Measurements from ENCODE around the gene CTSS. TPM values are rescaled to one million over a fixed set of nuclear protein-coding genes. Genes with fewer than 3 reads are reported as not detected.
A peak's percentile ranks its signal among the peaks of the same experiment; 100 is the strongest.

Gene CTSS
- total and polyA plus RNA-seq, 2 donors (not counting 3 experiments of a cell fraction or from before 2014, with no cell fraction given) = 4.0 to 11.1 TPM

- FAIRE-seq (peak; percentile 85), DNase-seq (ENCODE audit: low read depth, low spot score) (peak; percentile 83)
- Histone ChIP-seq H3K27ac (ENCODE audit: insufficient read depth, low read depth, low read length) (no peak overlapping the region), H3K9ac (replicated peaks; ENCODE audit: extremely low read depth, insufficient read depth, low read length) (no peak overlapping the region), H3K4me1 (ENCODE audit: control insufficient read depth, extremely low read depth, insufficient read depth, low read length) (peaks cover 2% of the 10 kb centered on the region), H3K9me3 (replicated peaks; ENCODE audit: control insufficient read depth, insufficient read depth, low read length) (no peaks in the 10 kb centered on the region), H3K79me2 (ENCODE audit: control insufficient read depth, insufficient read depth, low read length) (no peaks in the 10 kb centered on the region), H2AFZ (ENCODE audit: low read depth, low read length) (no peak overlapping the region), H3K27me3 (ENCODE audit: control insufficient read depth in 2 of 2, insufficient read depth in 2 of 2, low read length in 2 of 2) (no peaks in the 10 kb centered on the region), H3K36me3 (ENCODE audit: control insufficient read depth in 2 of 2, extremely low read depth in 1 of 2, insufficient read depth in 2 of 2, low read length in 2 of 2) (peaks cover 16 to 30% of the 10 kb centered on the region in 2 experiments), H4K20me1 (replicated peaks; ENCODE audit: control insufficient read depth, extremely low read depth, insufficient read depth, low read length) (no peaks in the 10 kb centered on the region), H3K9me1 (replicated peaks; ENCODE audit: control insufficient read depth, extremely low read depth, insufficient read depth, low read length) (no peaks in the 10 kb centered on the region), H3K4me2 (ENCODE audit: insufficient read depth, low read length) (no peak overlapping the region), H3K4me3 (replicated peaks in 1 of 3; ENCODE audit: insufficient read depth in 1 of 3, low read depth in 1 of 3, low read length in 3 of 3) (no peak overlapping the region)
- ChIA-PET CTCF (interaction anchor here (0.5 to 3.4 kb wide), 59 partner anchors 9 to 557 kb away, joined by 3 to 50 read pairs (median 4); partner anchors contain the start of genes CERS2, ENSA, FALEC and GOLPH3L), POLR2A (interaction anchor here (0.6 kb wide), 1 partner anchor 226 kb away, joined by 5 read pairs; no protein-coding TSS in a partner anchor)
- intact Hi-C loops (cut with micrococcal nuclease) (loop anchor here (1.0 to 5.0 kb wide), 5 partner anchors 116 to 252 kb away; partner anchors contain the start of genes ENSA, GOLPH3L and MCL1), dilution Hi-C loops (cut with MboI; ENCODE audit: extremely low pct_ligation_motif_present, low sequenced_read_pairs) (no loop called here)
- BruUV-seq (replicated peaks) = no TSS peak
- TF ChIP-seq MYC (IDR thresholded peaks at IDR 0.05; ENCODE audit: low read depth, low read length) (no peak), POLR2AphosphoS5 (IDR thresholded peaks at IDR 0.05; ENCODE audit: insufficient read depth, low read depth, low read length) (no peak), CTCF (IDR thresholded peaks at IDR 0.05; ENCODE audit: extremely low read depth in 1 of 2, insufficient read depth in 1 of 2, low read depth in 1 of 2, low read length in 2 of 2) (peak; percentile 76 to 81), GATA2 (IDR thresholded peaks at IDR 0.05; ENCODE audit: insufficient read depth, insufficient read length, low read depth, low read length) (no peak), MAX (IDR thresholded peaks at IDR 0.05; ENCODE audit: insufficient read depth, insufficient read length) (no peak)
These were observed 47.6 kb upstream of the CTSS start for GRCh38 chr1:150813028-150813707.

Measured in endothelial cell of umbilical vein (primary cell).